ENCODE results near the gene MINPP1.

The MINPP1 gene

GRCh38 chr10:87505366-87506111 is 846 bp downstream of the MINPP1 start:
- Histone ChIP-seq H3K36me3 (ENCODE audit: insufficient read depth, low read length) (no peaks in the 10 kb centered on the region), H3K9me3 (ENCODE audit: control insufficient read depth, insufficient read depth, low read length) (no peaks in the 10 kb centered on the region), H3K4me1 (ENCODE audit: insufficient read depth, low read length) (peaks cover 10% of the 10 kb centered on the region; the same call in 1 of the 2 replicates), H3K9ac (ENCODE audit: low read depth, low read length) (peak overlapping the region; percentile 95; the same call in 1 of the 2 replicates)

GRCh38 chr10:87506956-87507355 is 2.3 kb downstream of the MINPP1 start:
- Histone ChIP-seq H3K4me1 (ENCODE audit: insufficient read depth, low read length) (peaks cover 10% of the 10 kb centered on the region; the same call in 1 of the 2 replicates), H3K9me3 (ENCODE audit: control insufficient read depth, insufficient read depth, low read length) (no peaks in the 10 kb centered on the region), H3K9ac (ENCODE audit: low read depth, low read length) (no peak overlapping the region), H3K36me3 (ENCODE audit: insufficient read depth, low read length) (no peaks in the 10 kb centered on the region)

GRCh38 chr10:87507879-87508483 is 3.3 kb downstream of the MINPP1 start:
- H3K4me1 ChIP-seq (ENCODE audit: insufficient read depth, low read length) = peaks cover 10% of the 10 kb centered on the region; the same call in 1 of the 2 replicates
- no peaks in the 10 kb centered on the region for H3K36me3 ChIP-seq (ENCODE audit: insufficient read depth, low read length)
- no peak overlapping the region for H3K9ac ChIP-seq (ENCODE audit: low read depth, low read length)
- H3K9me3 ChIP-seq (ENCODE audit: control insufficient read depth, insufficient read depth, low read length) = no peaks in the 10 kb centered on the region

- Histone ChIP-seq H3K9ac (ENCODE audit: low read depth, low read length) (no peak overlapping the region), H3K4me1 (ENCODE audit: insufficient read depth, low read length) (peaks cover 6% of the 10 kb centered on the region; the same call in 1 of the 2 replicates), H3K9me3 (ENCODE audit: control insufficient read depth, insufficient read depth, low read length) (no peaks in the 10 kb centered on the region), H3K36me3 (ENCODE audit: insufficient read depth, low read length) (no peaks in the 10 kb centered on the region)
These were observed 4.1 kb downstream of the MINPP1 start for GRCh38 chr10:87508837-87509236.

- H3K4me1 ChIP-seq (ENCODE audit: insufficient read depth, low read length) = peaks cover 6% of the 10 kb centered on the region; the same call in 1 of the 2 replicates
- H3K9me3 ChIP-seq (ENCODE audit: control insufficient read depth, insufficient read depth, low read length) = no peaks in the 10 kb centered on the region
- H3K36me3 ChIP-seq (ENCODE audit: insufficient read depth, low read length) = no peaks in the 10 kb centered on the region
- H3K9ac ChIP-seq (ENCODE audit: low read depth, low read length) = no peak overlapping the region
These were observed 5.3 kb downstream of the MINPP1 start for GRCh38 chr10:87510025-87510424.

DNA sequence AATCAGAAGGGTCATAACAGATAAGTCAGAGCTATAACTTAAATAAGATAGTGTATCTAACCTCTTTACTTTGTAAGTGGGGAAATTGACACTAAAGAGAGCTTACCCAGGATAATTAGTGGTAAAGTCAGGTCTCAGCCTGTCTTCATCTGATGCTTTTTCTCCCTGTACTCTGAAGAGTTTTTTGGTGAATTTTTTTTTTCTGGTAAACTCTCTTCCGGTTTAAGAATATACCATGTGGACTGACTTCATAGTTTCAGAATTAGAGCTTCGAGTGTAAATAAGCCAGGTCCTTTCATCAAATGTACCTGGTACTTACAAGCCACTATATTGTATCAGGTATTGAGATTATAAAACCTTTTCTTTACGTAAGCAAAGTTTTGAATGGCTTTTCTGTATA is 6.8 kb downstream of the MINPP1 start:
- no peak overlapping the region for H3K9ac ChIP-seq (ENCODE audit: low read depth, low read length)

DNA sequence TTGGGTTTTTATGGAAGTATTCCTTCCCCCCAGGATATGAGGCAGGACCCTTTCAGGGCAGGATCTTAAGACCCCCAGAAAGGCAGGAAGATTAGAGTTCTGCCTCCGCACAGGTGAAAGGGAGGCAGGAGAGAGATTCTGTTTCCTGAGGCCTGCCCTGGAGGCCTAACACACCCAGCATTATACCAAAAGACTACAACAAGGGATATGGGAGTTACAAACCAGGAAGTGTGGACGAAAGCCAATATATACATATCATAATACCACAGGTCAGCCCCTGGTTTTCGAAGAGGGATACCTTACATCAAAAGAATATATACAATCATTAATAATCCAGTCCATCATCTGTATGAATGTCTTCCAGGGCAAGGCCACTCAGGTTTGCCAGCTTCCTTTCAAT is 14.2 kb downstream of the MINPP1 start:
- H3K9ac ChIP-seq (ENCODE audit: low read depth, low read length) = no peak overlapping the region
- no peaks in the 10 kb centered on the region for H3K4me1 ChIP-seq (ENCODE audit: insufficient read depth, low read length)
- peaks cover 5% of the 10 kb centered on the region for H3K36me3 ChIP-seq (ENCODE audit: insufficient read depth, low read length)
- no peaks in the 10 kb centered on the region for H3K9me3 ChIP-seq (ENCODE audit: control insufficient read depth, insufficient read depth, low read length)

More for the DNA sequence above, 6.8 kb downstream of the MINPP1 start:
- Histone ChIP-seq H3K9me3 (ENCODE audit: control insufficient read depth, insufficient read depth, low read length) (no peaks in the 10 kb centered on the region), H3K36me3 (ENCODE audit: insufficient read depth, low read length) (no peaks in the 10 kb centered on the region), H3K4me1 (ENCODE audit: insufficient read depth, low read length) (peaks cover under 1% of the 10 kb centered on the region; the same call in 1 of the 2 replicates)

DNA sequence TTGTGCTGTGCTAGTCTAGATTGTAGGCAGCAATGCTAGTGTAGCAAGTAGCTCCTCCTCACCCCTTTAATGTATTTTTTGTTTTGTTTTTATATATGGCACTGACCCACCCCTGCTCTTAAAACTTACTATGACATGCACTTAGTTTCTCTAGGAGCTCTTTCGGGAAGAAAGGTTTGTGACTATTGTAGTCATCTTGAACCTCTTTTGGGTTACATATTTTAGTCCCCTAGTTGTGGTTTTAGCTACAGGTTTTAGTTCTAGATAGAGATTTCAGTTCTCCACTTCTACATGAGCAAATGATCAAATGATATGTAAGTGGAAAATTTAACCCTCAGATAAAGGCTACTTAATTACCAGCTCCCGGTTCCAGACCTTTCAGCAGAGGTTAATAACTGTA is 14.9 kb downstream of the MINPP1 start:
- Histone ChIP-seq H3K9me3 (ENCODE audit: control insufficient read depth, insufficient read depth, low read length) (no peaks in the 10 kb centered on the region), H3K36me3 (ENCODE audit: insufficient read depth, low read length) (peaks cover 5% of the 10 kb centered on the region), H3K4me1 (ENCODE audit: insufficient read depth, low read length) (no peaks in the 10 kb centered on the region), H3K9ac (ENCODE audit: low read depth, low read length) (no peak overlapping the region)

GRCh38 chr10:87523731-87524130 is 19.0 kb downstream of the MINPP1 start:
- Histone ChIP-seq H3K36me3 (ENCODE audit: insufficient read depth, low read length) (peaks cover 5% of the 10 kb centered on the region; the same call in 1 of the 2 replicates), H3K9me3 (ENCODE audit: control insufficient read depth, insufficient read depth, low read length) (no peaks in the 10 kb centered on the region; the same call in 1 of the 2 replicates), H3K9ac (ENCODE audit: low read depth, low read length) (no peak overlapping the region)

DNA sequence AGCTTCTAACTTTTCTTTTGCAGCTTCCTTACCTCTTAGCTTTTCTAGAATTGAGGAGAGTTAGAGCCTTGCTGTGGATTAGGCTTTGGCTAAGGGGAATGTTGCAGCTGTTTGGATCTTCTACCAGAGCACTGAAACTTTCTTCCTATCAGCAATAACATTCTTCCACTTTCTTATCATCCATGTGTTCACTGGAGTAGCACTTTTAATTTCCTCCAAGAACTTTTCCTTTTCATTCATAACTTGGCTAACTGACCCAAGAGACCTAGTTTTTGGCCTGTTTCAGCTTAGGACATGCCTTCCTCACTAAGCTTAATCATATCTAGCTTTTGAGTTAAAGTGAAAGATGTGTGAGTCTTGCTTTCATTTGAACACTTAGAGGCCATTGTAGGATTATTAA is 19.6 kb downstream of the MINPP1 start:
- no peak overlapping the region for H3K9ac ChIP-seq (ENCODE audit: low read depth, low read length)
- no peaks in the 10 kb centered on the region; the same call in 1 of the 2 replicates for H3K9me3 ChIP-seq (ENCODE audit: control insufficient read depth, insufficient read depth, low read length)
- H3K4me1 ChIP-seq (ENCODE audit: insufficient read depth, low read length) = no peaks in the 10 kb centered on the region
- H3K36me3 ChIP-seq (ENCODE audit: insufficient read depth, low read length) = peaks cover 5% of the 10 kb centered on the region; the same call in 1 of the 2 replicates

More at GRCh38 chr10:87523731-87524130, 19.0 kb downstream of the MINPP1 start:
- no peaks in the 10 kb centered on the region for H3K4me1 ChIP-seq (ENCODE audit: insufficient read depth, low read length)

- no peaks in the 10 kb centered on the region for H3K4me1 ChIP-seq (ENCODE audit: insufficient read depth, low read length)
- H3K9me3 ChIP-seq (ENCODE audit: control insufficient read depth, insufficient read depth, low read length) = 0 out of 2 replicates have a peak, but pooled peaks cover 6% of the 10 kb centered on the region
- no peak overlapping the region for H3K9ac ChIP-seq (ENCODE audit: low read depth, low read length)
- no peaks in the 10 kb centered on the region for H3K36me3 ChIP-seq (ENCODE audit: insufficient read depth, low read length)
These were observed 27.4 kb downstream of the MINPP1 start for GRCh38 chr10:87531908-87532622.

GRCh38 chr10:87532696-87533095 is 28.0 kb downstream of the MINPP1 start:
- H3K36me3 ChIP-seq (ENCODE audit: insufficient read depth, low read length) = no peaks in the 10 kb centered on the region
- 0 out of 2 replicates have a peak, but pooled peaks cover 6% of the 10 kb centered on the region for H3K9me3 ChIP-seq (ENCODE audit: control insufficient read depth, insufficient read depth, low read length)
- 0 out of 2 replicates have a peak, but pooled peaks cover 1% of the 10 kb centered on the region for H3K4me1 ChIP-seq (ENCODE audit: insufficient read depth, low read length)
- no peak overlapping the region for H3K9ac ChIP-seq (ENCODE audit: low read depth, low read length)

- Histone ChIP-seq H3K4me1 (ENCODE audit: insufficient read depth, low read length) (peaks cover 8% of the 10 kb centered on the region; the same call in 1 of the 2 replicates), H3K9ac (ENCODE audit: low read depth, low read length) (no peak overlapping the region), H3K9me3 (ENCODE audit: control insufficient read depth, insufficient read depth, low read length) (0 out of 2 replicates have a peak, but pooled peaks cover 6% of the 10 kb centered on the region), H3K36me3 (ENCODE audit: insufficient read depth, low read length) (no peaks in the 10 kb centered on the region)
These were observed 29.6 kb downstream of the MINPP1 start for GRCh38 chr10:87534173-87534858.
